SJCRH30 (cell line): Measurements from ENCODE around the gene WDR7. TPM values are rescaled to one million over a fixed set of nuclear protein-coding genes. Genes with fewer than 3 reads are reported as not detected.

Experiments
- DNase-seq, 2 experiments: peaks; one replicate each; pipeline ENCODE4 v3.0.0-alpha.2; 2015 to 2020
- H3K27ac ChIP-seq: fragments of 250-450 bp; sonication (Bioruptor Pico); 2 replicates; pipeline ENCODE4 v1.5.1; 2020; ENCODE audit warnings: mild to moderate bottlenecking, moderate library complexity
- H3K27me3 ChIP-seq: fragments of 250-450 bp; sonication (Bioruptor Pico); 2 replicates; pipeline ENCODE4 v1.5.1; 2020; ENCODE audit warnings: mild to moderate bottlenecking, moderate library complexity
- H3K36me3 ChIP-seq: fragments of 250-450 bp; sonication (Bioruptor Pico); 2 replicates; pipeline ENCODE4 v1.5.1; 2020; ENCODE audit warnings: mild to moderate bottlenecking, moderate library complexity
- H3K4me1 ChIP-seq: fragments of 250-450 bp; sonication (Bioruptor Pico); 2 replicates; pipeline ENCODE4 v1.5.1; 2020; ENCODE audit warnings: mild to moderate bottlenecking, moderate library complexity
- H3K4me3 ChIP-seq: fragments of 250-450 bp; sonication (Bioruptor Pico); 2 replicates; pipeline ENCODE4 v1.5.1; 2020; ENCODE audit warnings: mild to moderate bottlenecking, moderate library complexity
- H3K9me3 ChIP-seq: fragments of 250-450 bp; sonication (Bioruptor Pico); replicated peaks from 2 replicates; pipeline ENCODE4 v1.5.1; 2020; ENCODE audit warnings: mild to moderate bottlenecking, moderate library complexity
- total RNA-seq: library from RNA; depleted of rRNA; stranded (reverse); fragments of >200 nt; shearing (Covaris generic); gene quantifications from 2 replicates; pipeline ENCODE4 v1.2.3, GENCODE V29; 2014

Gene WDR7
- total RNA-seq, 1 experiment from 2014 or later: 9.8 TPM

GRCh38 chr18:56999823-57000222, 348.7 kb downstream of the WDR7 start:
- H3K27ac ChIP-seq: no peak overlapping the region
- DNase-seq: no peak
- no peaks in the 10 kb centered on the region for H3K9me3 ChIP-seq
- no peaks in the 10 kb centered on the region for H3K27me3 ChIP-seq
- H3K4me1 ChIP-seq: peaks cover 21% of the 10 kb centered on the region
- no peaks in the 10 kb centered on the region for H3K36me3 ChIP-seq
- no peak overlapping the region for H3K4me3 ChIP-seq

- Histone ChIP-seq H3K27ac (peak overlapping the region; percentile 38), H3K4me1 (peaks cover 23% of the 10 kb centered on the region)
- DNase-seq: peak in 1 of 2 experiments; percentile 52
Measured at GRCh38 chr18:57002627-57003026, 351.5 kb downstream of the WDR7 start.

GRCh38 chr18:57003342-57003741, 352.2 kb downstream of the WDR7 start:
- Histone ChIP-seq H3K4me3 (no peak overlapping the region), H3K9me3 (no peaks in the 10 kb centered on the region), H3K27me3 (no peaks in the 10 kb centered on the region), H3K36me3 (no peaks in the 10 kb centered on the region), H3K27ac (peak overlapping the region; percentile 38; the same call in 1 of the 2 replicates), H3K4me1 (peaks cover 23% of the 10 kb centered on the region)
- no peak for DNase-seq

More at GRCh38 chr18:57002627-57003026, 351.5 kb downstream of the WDR7 start:
- Histone ChIP-seq H3K36me3 (no peaks in the 10 kb centered on the region), H3K27me3 (no peaks in the 10 kb centered on the region), H3K9me3 (no peaks in the 10 kb centered on the region), H3K4me3 (no peak overlapping the region)

- H3K27ac ChIP-seq: no peak overlapping the region
- peak in 1 of 2 experiments; percentile 4 for DNase-seq
- no peak overlapping the region for H3K4me3 ChIP-seq
- H3K27me3 ChIP-seq: no peaks in the 10 kb centered on the region
- peaks cover 28% of the 10 kb centered on the region for H3K4me1 ChIP-seq
- no peaks in the 10 kb centered on the region for H3K9me3 ChIP-seq
- no peaks in the 10 kb centered on the region for H3K36me3 ChIP-seq
Measured at GRCh38 chr18:57004366-57005121, 353.4 kb downstream of the WDR7 start.

GRCh38 chr18:57008001-57008686, 357.0 kb downstream of the WDR7 start:
- Histone ChIP-seq H3K4me3 (no peak overlapping the region), H3K9me3 (no peaks in the 10 kb centered on the region), H3K27ac (no peak overlapping the region), H3K36me3 (no peaks in the 10 kb centered on the region), H3K4me1 (peaks cover 12% of the 10 kb centered on the region), H3K27me3 (no peaks in the 10 kb centered on the region)
- DNase-seq: no peak

GRCh38 chr18:57009844-57010243, 358.7 kb downstream of the WDR7 start:
- no peaks in the 10 kb centered on the region for H3K36me3 ChIP-seq
- H3K4me3 ChIP-seq: no peak overlapping the region
- H3K27me3 ChIP-seq: no peaks in the 10 kb centered on the region
- H3K9me3 ChIP-seq: no peaks in the 10 kb centered on the region
- H3K4me1 ChIP-seq: peaks cover 6% of the 10 kb centered on the region
- no peak for DNase-seq
- H3K27ac ChIP-seq: no peak overlapping the region

GRCh38 chr18:57014772-57015413, 363.7 kb downstream of the WDR7 start:
- H3K36me3 ChIP-seq: no peaks in the 10 kb centered on the region
- no peaks in the 10 kb centered on the region for H3K9me3 ChIP-seq
- no peaks in the 10 kb centered on the region for H3K27me3 ChIP-seq
- no peak for DNase-seq
- H3K4me1 ChIP-seq: no peaks in the 10 kb centered on the region; the same call in 1 of the 2 replicates
- no peak overlapping the region for H3K27ac ChIP-seq
- no peak overlapping the region for H3K4me3 ChIP-seq

- no peak overlapping the region for H3K27ac ChIP-seq
- H3K36me3 ChIP-seq: no peaks in the 10 kb centered on the region
- no peaks in the 10 kb centered on the region for H3K27me3 ChIP-seq
- H3K4me1 ChIP-seq: peaks cover 5% of the 10 kb centered on the region; the same call in 1 of the 2 replicates
- no peaks in the 10 kb centered on the region for H3K9me3 ChIP-seq
- no peak overlapping the region for H3K4me3 ChIP-seq
- no peak for DNase-seq
Measured at GRCh38 chr18:57015451-57015850, 364.3 kb downstream of the WDR7 start.

- Histone ChIP-seq H3K9me3 (no peaks in the 10 kb centered on the region), H3K27me3 (no peaks in the 10 kb centered on the region), H3K4me1 (peaks cover 8% of the 10 kb centered on the region; the same call in 1 of the 2 replicates), H3K36me3 (no peaks in the 10 kb centered on the region), H3K4me3 (no peak overlapping the region), H3K27ac (no peak overlapping the region)
- no peak for DNase-seq
Measured at GRCh38 chr18:57018845-57019244, 367.7 kb downstream of the WDR7 start.

- H3K4me1 ChIP-seq: peaks cover 8% of the 10 kb centered on the region; the same call in 1 of the 2 replicates
- no peak overlapping the region for H3K27ac ChIP-seq
- no peaks in the 10 kb centered on the region for H3K9me3 ChIP-seq
- DNase-seq: no peak
- no peak overlapping the region for H3K4me3 ChIP-seq
- H3K27me3 ChIP-seq: no peaks in the 10 kb centered on the region
- no peaks in the 10 kb centered on the region for H3K36me3 ChIP-seq
Measured at GRCh38 chr18:57022716-57023115, 371.6 kb downstream of the WDR7 start.

- no peak overlapping the region for H3K27ac ChIP-seq
- no peak for DNase-seq
- H3K9me3 ChIP-seq: no peaks in the 10 kb centered on the region
- H3K4me1 ChIP-seq: peaks cover 8% of the 10 kb centered on the region; the same call in 1 of the 2 replicates
- no peaks in the 10 kb centered on the region for H3K36me3 ChIP-seq
- H3K4me3 ChIP-seq: no peak overlapping the region
- no peaks in the 10 kb centered on the region for H3K27me3 ChIP-seq
Measured at GRCh38 chr18:57023275-57023882, 372.2 kb downstream of the WDR7 start.

- no peak for DNase-seq
- H3K9me3 ChIP-seq: no peaks in the 10 kb centered on the region
Measured at GRCh38 chr18:57025540-57025939, 374.4 kb downstream of the WDR7 start.

GRCh38 chr18:57026316-57026715, 375.2 kb downstream of the WDR7 start:
- Histone ChIP-seq H3K27ac (no peak overlapping the region), H3K9me3 (no peaks in the 10 kb centered on the region), H3K4me1 (no peaks in the 10 kb centered on the region), H3K36me3 (no peaks in the 10 kb centered on the region), H3K27me3 (no peaks in the 10 kb centered on the region), H3K4me3 (no peak overlapping the region)
- no peak for DNase-seq

More at GRCh38 chr18:57025540-57025939, 374.4 kb downstream of the WDR7 start:
- no peak overlapping the region for H3K27ac ChIP-seq
- no peaks in the 10 kb centered on the region for H3K36me3 ChIP-seq
- peaks cover 2% of the 10 kb centered on the region; the same call in 1 of the 2 replicates for H3K4me1 ChIP-seq
- H3K27me3 ChIP-seq: no peaks in the 10 kb centered on the region
- no peak overlapping the region for H3K4me3 ChIP-seq

- H3K36me3 ChIP-seq: no peaks in the 10 kb centered on the region
- no peaks in the 10 kb centered on the region for H3K27me3 ChIP-seq
- H3K4me3 ChIP-seq: no peak overlapping the region
- H3K9me3 ChIP-seq: no peaks in the 10 kb centered on the region
- DNase-seq: no peak
- H3K27ac ChIP-seq: no peak overlapping the region
- no peaks in the 10 kb centered on the region for H3K4me1 ChIP-seq
Measured at GRCh38 chr18:57027190-57027708, 376.1 kb downstream of the WDR7 start.
